Cardiac muscle cell (in vitro differentiated cells and primary cell): Measurements from ENCODE around the gene PCNX2. TPM values are rescaled to one million over a fixed set of nuclear protein-coding genes. Genes with fewer than 3 reads are reported as not detected.

ENCODE experiments used
- DNase-seq, 2 donors: peaks; one replicate each; pipeline versions ENCODE4 v3.0.0 to v3.0.0-alpha.2; 2010 to 2017; ENCODE audit warnings: low read depth in 1 of 2, low spot score in 1 of 2
- H3K27ac ChIP-seq: fragments of 200-600 bp; sonication (generic); 2 replicates; pipeline ENCODE4 v1.5.1; 2016
- H3K27me3 ChIP-seq: fragments of 200-600 bp; sonication (generic); 2 replicates; pipeline ENCODE4 v1.6.0; 2016; ENCODE audit warnings: control low read depth
- H3K36me3 ChIP-seq: fragments of 200-600 bp; sonication (generic); 2 replicates; pipeline ENCODE4 v1.5.1; 2016; ENCODE audit warnings: control low read depth
- H3K4me1 ChIP-seq: fragments of 200-600 bp; sonication (generic); 2 replicates; pipeline ENCODE4 v1.8.1; 2017; ENCODE audit warnings: low read depth, mild to moderate bottlenecking, mixed run types
- H3K4me3 ChIP-seq: fragments of 200-600 bp; sonication (generic); 2 replicates; pipeline ENCODE4 v1.5.1; 2016; ENCODE audit warnings: mild to moderate bottlenecking
- H3K9me3 ChIP-seq: fragments of 200-600 bp; sonication (generic); 2 replicates; pipeline ENCODE4 v1.5.1; 2017; ENCODE audit warnings: low read depth, mild to moderate bottlenecking, control low read depth
- CTCF ChIP-seq: IDR thresholded peaks from 2 replicates; pipeline ENCODE4 v1.5.1; 2012; ENCODE audit warnings: low read depth, mild to moderate bottlenecking, low read length
- polyA plus RNA-seq: library from polyadenylated mRNA; unstranded; fragments of >200 nt; fragmentation: Nextera tagmentation; extraction: Ambion mirVana; gene quantifications from 2 replicates; pipeline ENCODE4 v1.2.1, GENCODE V29; 2016
- total RNA-seq: library from RNA; depleted of rRNA; stranded (reverse); fragments of >200 nt; gene quantifications from 2 replicates; pipeline ENCODE4 v1.2.3, GENCODE V29; 2016

Gene PCNX2
- total and polyA plus RNA-seq, 2 experiments from 2014 or later = 3.9 to 5.1 TPM

- no peaks in the 10 kb centered on the region for H3K36me3 ChIP-seq
- DNase-seq = peak in 1 of 2 donors; percentile 43
- no peaks in the 10 kb centered on the region for H3K27me3 ChIP-seq
- H3K4me3 ChIP-seq = no peak overlapping the region
- no peak overlapping the region for H3K27ac ChIP-seq
- no peaks in the 10 kb centered on the region for H3K9me3 ChIP-seq
- H3K4me1 ChIP-seq = no peaks in the 10 kb centered on the region
- no peak for TF ChIP-seq CTCF
These were observed 168.4 kb downstream of the PCNX2 start for GRCh38 chr1:233127157-233127556.

GRCh38 chr1:233122779-233123178 lies 172.7 kb downstream of the PCNX2 start:
- DNase-seq = no peak
- Histone ChIP-seq H3K36me3 (no peaks in the 10 kb centered on the region), H3K27me3 (no peaks in the 10 kb centered on the region), H3K9me3 (no peaks in the 10 kb centered on the region), H3K27ac (no peak overlapping the region), H3K4me1 (no peaks in the 10 kb centered on the region), H3K4me3 (no peak overlapping the region)
- no peak for TF ChIP-seq CTCF

DNA sequence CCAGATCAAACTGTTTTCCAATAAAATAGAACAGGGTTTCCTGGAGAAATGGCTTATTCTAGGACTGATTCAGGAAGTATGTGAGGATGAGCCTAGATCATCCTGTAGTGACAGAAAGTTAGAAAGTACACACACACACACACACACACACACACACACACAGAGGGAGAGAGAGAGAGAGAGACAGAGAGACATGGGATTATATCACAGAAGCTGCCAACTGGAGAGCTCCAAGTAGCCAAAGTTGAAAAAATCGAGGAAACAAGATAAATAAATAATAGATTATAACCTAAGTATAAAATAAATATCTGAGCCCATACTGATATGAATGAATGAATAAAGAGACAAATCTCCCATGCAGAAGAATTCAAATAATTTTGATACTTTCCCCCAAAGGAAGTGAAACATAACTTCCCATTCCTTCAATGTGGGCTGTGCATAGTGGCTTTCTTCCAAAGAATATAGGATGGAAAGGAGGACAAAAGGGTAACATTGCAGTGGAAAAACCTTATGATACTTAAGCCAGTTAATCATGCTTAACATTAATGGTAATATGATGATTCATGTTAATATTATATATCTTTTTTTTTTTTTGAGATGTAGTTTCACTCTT lies 173.5 kb downstream of the PCNX2 start:
- peak in 1 of 2 donors; percentile 63 for DNase-seq
- Histone ChIP-seq H3K4me1 (no peaks in the 10 kb centered on the region), H3K4me3 (no peak overlapping the region), H3K27ac (no peak overlapping the region), H3K36me3 (no peaks in the 10 kb centered on the region), H3K9me3 (no peaks in the 10 kb centered on the region), H3K27me3 (no peaks in the 10 kb centered on the region)
- no peak for TF ChIP-seq CTCF

DNA sequence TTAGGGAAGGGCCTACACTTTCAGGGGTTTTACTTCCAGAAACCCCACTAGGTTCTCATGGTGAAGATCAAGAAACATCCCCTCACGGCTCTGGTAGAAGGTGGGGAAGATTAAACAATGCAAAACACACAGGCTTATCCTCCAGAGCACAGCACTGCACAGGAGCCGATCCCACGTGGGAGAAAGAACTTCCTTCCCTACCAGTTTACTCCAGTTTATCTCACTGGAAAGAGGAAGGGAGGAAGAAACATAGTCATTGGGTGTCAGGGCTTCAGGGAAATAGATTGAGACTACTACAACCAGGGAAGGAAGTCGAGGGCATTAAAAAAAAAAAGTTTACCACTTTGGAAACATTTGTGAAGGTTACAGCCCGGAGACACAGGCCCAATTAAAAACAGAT lies 180.7 kb downstream of the PCNX2 start:
- Histone ChIP-seq H3K27me3 (no peaks in the 10 kb centered on the region), H3K36me3 (no peaks in the 10 kb centered on the region), H3K9me3 (no peaks in the 10 kb centered on the region), H3K4me1 (peaks cover 10% of the 10 kb centered on the region), H3K4me3 (no peak overlapping the region), H3K27ac (no peak overlapping the region)
- no peak for TF ChIP-seq CTCF
- DNase-seq = no peak

DNA sequence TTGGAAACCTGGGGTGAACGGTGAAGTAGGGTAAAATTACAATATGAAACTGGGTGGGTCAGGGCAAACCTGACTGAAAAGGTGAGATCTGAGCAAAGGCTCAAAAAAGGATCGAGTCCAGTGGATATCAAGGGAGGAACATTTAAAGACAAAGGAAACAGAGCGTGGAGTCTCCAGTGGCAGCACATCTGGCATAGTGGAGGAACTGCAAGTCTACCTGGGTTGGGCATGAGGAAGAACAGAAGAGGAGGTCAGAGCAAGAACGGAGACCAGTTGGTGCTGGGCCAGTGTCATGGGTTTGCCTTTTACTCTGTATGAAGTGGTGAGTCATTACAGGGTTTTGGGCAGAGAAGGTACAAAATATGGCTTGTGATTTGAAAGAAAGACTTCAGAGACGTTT lies 181.4 kb downstream of the PCNX2 start:
- peak in 1 of 2 donors; percentile 65 for DNase-seq
- no peaks in the 10 kb centered on the region for H3K27me3 ChIP-seq
- no peak overlapping the region for H3K27ac ChIP-seq
- peaks cover 10% of the 10 kb centered on the region for H3K4me1 ChIP-seq
- no peaks in the 10 kb centered on the region for H3K9me3 ChIP-seq
- H3K36me3 ChIP-seq = no peaks in the 10 kb centered on the region
- TF ChIP-seq CTCF = no peak
- H3K4me3 ChIP-seq = no peak overlapping the region
